AG09309 (cell line): Measurements from ENCODE around the gene VPS8.

Experiments used
- DNase-seq: peaks from one replicate; pipeline ENCODE4 v3.0.0-alpha.2; 2010; ENCODE audit warnings: low read depth
- H3K4me3 ChIP-seq: 2 replicates; pipeline ENCODE4 v1.5.1; 2011; ENCODE audit warnings: mild to moderate bottlenecking, low read depth, low read length, moderate library complexity; ENCODE audit not compliant: control insufficient read depth
- TF ChIP-seq, protein P1 (sequence below): IDR thresholded peaks from 2 replicates; pipeline ENCODE4 v1.5.1; 2011; ENCODE audit warnings: mild to moderate bottlenecking, low read depth, low read length, inconsistent platforms; ENCODE audit not compliant: insufficient read depth, control insufficient read depth; ENCODE audit errors: missing control alignments

Gene VPS8

GRCh38 chr3:185069037-185070030 is 257.4 kb downstream of the VPS8 start:
- TF ChIP-seq, protein P1, sequence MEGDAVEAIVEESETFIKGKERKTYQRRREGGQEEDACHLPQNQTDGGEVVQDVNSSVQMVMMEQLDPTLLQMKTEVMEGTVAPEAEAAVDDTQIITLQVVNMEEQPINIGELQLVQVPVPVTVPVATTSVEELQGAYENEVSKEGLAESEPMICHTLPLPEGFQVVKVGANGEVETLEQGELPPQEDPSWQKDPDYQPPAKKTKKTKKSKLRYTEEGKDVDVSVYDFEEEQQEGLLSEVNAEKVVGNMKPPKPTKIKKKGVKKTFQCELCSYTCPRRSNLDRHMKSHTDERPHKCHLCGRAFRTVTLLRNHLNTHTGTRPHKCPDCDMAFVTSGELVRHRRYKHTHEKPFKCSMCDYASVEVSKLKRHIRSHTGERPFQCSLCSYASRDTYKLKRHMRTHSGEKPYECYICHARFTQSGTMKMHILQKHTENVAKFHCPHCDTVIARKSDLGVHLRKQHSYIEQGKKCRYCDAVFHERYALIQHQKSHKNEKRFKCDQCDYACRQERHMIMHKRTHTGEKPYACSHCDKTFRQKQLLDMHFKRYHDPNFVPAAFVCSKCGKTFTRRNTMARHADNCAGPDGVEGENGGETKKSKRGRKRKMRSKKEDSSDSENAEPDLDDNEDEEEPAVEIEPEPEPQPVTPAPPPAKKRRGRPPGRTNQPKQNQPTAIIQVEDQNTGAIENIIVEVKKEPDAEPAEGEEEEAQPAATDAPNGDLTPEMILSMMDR: peak; percentile 10
- DNase-seq: no peak

DNA sequence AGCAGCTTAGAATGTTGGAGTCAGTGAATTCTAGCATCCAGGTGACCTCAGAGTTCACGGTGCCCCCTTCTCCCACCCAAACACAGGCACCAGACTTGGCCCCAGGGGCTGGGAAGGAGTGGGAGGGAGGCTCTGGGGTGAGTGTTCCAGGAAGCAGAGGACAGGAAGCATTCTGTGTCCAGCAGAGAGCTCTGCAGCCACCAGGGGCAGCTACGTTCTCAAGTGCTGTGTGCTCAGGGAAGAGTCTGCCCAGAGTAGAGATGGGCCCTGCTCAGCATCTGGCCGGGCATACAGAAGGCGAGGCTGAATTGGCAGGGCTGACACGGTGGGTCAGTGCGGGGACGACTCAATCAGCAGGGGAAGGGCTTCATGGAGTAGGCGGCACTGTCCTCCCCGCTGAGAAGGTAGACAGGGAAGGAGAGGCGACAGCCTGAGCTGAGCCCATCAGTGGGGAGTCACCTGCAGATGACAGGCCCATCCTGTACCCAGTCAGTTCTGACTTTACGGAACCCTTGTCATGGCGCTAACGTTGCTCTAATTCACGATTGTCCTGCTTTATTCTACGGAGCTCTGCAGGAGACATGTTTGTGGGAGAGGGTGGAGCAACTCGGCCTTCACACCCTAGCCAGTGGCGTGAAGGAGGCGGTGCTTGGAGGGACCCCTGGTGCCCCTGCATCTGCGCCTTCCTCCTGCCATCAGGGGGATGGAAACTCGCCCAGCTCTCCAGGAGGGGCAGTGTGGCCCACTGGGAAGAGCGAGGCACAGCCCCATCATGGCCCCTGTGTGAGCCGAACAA is 258.7 kb downstream of the VPS8 start:
- TF ChIP-seq, protein P1: peak; percentile 49
- no peak for DNase-seq
- no peak overlapping the region for H3K4me3 ChIP-seq

More at GRCh38 chr3:185069037-185070030, 257.4 kb downstream of the VPS8 start:
- H3K4me3 ChIP-seq: no peak overlapping the region

DNA sequence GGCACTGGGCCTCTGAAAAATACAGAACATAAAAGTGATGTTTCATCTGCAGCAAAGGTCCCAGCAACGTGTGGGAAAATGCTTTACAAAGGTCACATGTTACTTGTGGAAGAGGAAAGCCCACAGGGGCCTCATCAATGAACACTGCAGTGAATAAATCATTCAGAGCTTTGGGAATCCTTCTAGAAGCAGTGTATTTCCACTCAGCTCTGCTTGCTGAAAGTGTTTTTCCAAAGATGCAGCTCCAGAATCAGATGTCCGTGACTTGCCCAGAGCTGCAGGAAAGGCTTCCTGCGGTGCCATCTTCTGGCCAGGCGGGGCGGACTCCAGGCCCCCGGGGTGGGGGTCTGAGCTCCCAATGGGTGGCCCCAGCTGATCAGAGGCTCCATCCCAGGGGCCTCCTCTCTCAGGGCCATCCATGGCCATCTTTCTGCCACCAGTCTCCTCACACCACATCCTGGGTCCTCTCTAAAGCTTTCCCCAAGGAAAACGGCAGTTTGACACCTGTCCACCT is 259.4 kb downstream of the VPS8 start:
- no peak for DNase-seq
- TF ChIP-seq, protein P1: no peak
- no peak overlapping the region for H3K4me3 ChIP-seq

DNA sequence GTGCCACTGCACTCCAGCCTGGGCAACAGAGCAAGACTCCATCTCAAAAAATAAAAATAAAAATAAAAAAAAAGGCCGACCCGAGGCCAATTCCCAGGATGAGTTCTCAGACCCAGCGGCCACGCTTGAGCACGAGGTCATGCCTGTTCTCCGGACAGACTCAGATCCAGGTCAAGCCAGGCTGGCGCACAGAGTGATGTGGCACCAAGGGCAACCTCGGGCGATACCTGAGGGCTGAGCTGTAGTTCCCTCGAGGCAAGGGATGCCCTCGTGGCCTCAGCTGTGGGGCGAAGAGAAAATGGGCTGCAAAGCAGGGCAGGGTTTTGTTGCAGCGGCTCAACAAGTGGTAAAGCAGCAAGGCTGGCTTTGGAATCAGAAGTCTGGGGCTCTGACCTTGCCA is 263.6 kb downstream of the VPS8 start:
- no peak overlapping the region for H3K4me3 ChIP-seq
- DNase-seq: no peak
- TF ChIP-seq, protein P1: no peak

DNA sequence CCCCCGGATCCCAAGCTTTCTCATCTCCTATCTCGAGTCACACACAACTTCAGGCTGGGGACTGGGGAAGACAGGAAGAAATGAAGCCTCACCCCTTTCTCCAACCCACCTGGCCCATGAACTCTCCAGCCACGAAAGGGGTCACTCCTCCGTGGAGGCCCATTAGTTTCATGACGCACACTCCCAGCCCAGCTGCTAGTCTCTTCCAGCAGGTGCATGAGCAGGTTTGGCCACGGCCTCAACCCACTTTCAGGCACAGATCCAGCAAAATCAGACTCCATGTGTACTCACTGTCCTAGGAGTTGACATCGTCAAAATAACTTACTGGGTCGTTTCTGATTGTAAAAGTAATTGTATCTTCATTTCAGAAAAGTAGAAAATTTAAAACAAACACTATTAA is 264.3 kb downstream of the VPS8 start:
- TF ChIP-seq, protein P1: no peak
- no peak overlapping the region for H3K4me3 ChIP-seq

GRCh38 chr3:185079625-185080024 is 267.7 kb downstream of the VPS8 start:
- H3K4me3 ChIP-seq: no peak overlapping the region
- TF ChIP-seq, protein P1: no peak
- no peak for DNase-seq

More for the DNA sequence above, 264.3 kb downstream of the VPS8 start:
- no peak for DNase-seq
